ENCODE results near the gene ARL4D.

DNA sequence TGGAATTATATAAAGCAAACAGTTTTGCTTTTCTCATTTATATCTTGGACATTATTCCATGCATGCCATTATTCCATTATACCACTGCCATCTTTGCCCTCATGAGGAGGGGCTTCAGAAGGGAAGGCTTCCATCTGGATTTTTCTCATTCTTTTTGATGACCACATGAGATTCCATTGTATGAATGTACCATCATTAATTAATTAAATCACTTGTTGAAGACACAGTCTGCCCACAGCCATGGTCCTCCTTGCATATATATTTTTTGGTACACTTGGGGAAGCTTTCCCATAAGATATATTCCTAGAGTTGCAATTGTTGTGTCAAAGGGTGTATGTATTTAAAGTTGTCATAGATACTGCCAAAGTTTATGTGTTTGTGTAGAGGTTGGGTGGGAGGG lies 7.1 kb downstream of the ARL4D start:
- no peak for TF ChIP-seq EZH2 (IDR thresholded peaks at IDR 0.05; ENCODE audit: borderline replicate concordance, low read length)
- TF ChIP-seq, protein P1, sequence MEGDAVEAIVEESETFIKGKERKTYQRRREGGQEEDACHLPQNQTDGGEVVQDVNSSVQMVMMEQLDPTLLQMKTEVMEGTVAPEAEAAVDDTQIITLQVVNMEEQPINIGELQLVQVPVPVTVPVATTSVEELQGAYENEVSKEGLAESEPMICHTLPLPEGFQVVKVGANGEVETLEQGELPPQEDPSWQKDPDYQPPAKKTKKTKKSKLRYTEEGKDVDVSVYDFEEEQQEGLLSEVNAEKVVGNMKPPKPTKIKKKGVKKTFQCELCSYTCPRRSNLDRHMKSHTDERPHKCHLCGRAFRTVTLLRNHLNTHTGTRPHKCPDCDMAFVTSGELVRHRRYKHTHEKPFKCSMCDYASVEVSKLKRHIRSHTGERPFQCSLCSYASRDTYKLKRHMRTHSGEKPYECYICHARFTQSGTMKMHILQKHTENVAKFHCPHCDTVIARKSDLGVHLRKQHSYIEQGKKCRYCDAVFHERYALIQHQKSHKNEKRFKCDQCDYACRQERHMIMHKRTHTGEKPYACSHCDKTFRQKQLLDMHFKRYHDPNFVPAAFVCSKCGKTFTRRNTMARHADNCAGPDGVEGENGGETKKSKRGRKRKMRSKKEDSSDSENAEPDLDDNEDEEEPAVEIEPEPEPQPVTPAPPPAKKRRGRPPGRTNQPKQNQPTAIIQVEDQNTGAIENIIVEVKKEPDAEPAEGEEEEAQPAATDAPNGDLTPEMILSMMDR (IDR thresholded peaks at IDR 0.05; ENCODE audit: low read length), result no peak
